NCI-H2081 treated with DMSO at 0.1 percent for 48 hours (cell line): ENCODE data around the gene CSF2RB.

ENCODE experiments used
- DNase-seq: peaks from one replicate; lab custom pipeline; 2025; lab: John Stamatoyannopoulos, UW

The CSF2RB gene

GRCh38 chr22:36921309-36922104 is 8.1 kb downstream of the CSF2RB start:
- no peak for DNase-seq

GRCh38 chr22:36922105-36922608 is 8.7 kb downstream of the CSF2RB start:
- DNase-seq: no peak

DNA sequence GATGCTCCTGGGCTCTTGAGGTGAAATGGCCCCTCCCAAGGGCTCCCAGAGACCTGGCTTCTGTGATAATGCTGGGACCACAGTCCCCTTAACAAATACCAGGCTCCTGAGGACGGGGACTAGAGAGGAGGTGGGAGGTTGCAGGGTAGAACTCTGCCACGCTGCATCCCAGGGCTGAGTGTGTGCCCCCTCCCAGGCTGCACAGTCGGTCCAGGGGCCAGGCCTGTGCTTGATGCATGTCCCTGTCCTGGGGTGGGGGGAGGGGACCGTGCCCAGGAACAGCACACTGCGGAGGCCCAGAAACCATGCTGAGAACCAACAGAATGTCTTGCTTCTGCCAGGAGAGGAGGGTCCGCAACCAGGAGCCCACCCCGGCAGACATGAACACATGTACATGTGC is 9.3 kb downstream of the CSF2RB start:
- DNase-seq: no peak

GRCh38 chr22:36923131-36923788 is 9.8 kb downstream of the CSF2RB start:
- no peak for DNase-seq

- DNase-seq: no peak
These were observed 10.8 kb downstream of the CSF2RB start for GRCh38 chr22:36924151-36924698.

DNA sequence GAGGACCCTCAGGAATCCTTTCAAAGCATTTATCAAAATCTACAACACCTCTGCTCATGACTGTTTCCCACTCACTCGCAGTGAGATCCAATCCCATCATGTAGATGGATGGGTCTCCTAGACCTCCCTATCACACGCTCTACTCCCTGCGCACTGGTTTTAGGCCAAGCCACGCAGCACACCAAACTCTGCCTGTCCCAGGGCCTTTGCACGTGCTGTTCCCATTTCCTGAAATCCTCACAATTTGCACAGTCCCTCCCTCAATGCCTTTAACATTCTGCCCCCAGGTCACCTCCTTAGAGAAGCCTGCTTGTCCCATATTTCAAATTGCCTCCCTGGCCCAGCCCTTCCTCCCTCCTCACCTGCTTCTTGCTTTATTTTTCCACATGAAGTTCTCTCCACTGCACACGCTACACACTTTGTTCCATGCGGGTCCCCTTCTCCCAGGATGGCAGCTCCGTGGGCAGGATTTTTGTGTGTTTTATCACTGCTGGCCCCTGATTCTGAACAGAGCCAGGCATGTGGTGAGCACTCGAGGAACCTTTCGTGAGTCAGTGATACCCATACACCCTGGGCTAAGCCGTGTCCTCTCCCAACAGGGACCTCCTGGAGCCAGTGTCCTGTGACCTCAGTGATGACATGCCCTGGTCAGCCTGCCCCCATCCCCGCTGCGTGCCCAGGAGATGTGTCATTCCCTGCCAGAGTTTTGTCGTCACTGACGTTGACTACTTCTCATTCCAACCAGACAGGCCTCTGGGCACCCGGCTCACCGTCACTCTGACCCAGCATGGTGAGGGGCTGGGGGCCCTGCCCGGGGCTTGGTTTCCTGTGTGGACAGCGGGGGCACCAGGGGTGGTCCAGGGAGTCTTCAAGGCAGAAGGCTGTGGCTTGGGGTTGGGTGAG is 12.2 kb downstream of the CSF2RB start:
- DNase-seq: no peak

DNA sequence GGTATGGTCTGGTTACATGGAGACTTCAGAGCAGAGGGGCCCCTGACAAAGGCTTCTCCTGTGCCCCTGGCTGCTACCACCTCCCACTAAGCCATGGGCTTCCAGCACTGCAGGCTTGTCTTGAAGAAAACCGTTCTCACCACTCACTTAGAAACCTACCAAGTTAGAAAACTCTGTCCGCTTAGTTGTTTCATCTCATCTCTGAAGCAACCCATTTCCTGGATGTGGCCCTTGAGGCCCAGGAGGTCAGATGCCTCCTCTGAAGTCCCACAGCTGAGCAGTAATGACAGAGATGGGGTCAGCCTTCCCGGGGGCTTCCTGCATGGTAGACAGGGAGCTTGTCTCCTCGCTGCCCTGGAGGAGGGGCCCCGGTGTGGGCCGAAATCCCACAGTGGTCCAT is 12.9 kb downstream of the CSF2RB start:
- DNase-seq: no peak

DNA sequence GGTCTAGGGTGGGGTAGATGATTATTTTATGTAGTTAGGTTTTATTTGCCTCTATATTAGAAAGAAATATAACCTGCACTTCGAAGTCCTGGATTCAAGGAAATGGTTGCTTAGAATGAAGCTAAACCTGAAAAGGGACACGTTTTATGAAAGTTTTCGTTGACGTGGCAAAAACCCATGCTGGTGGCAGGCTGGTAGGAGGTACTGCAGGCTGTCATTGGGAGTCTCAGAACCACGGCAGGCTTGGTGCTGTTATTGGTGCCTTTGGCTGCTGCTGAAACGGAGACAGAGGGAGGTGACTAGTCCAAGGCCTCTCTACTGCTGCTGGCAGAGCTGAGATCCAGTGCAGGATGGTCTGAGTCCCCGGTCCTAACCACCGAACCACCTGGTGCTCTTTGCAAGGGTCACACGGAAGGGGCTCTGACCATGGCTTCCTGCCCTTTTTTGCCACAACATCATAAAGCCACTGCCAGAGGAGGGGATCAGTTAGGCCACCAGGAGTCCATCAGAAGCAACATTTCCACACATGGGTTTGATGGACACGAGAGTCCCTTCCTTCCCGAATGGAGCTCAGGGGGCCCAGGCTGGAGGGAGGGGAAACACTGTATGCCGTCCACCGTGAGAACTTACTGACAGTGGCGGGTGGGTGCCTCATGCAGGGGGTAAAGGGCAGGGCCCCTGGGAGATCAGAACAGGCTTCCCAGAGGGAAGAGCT is 13.4 kb downstream of the CSF2RB start:
- no peak for DNase-seq

GRCh38 chr22:36927671-36928070 is 14.2 kb downstream of the CSF2RB start:
- DNase-seq: no peak

DNA sequence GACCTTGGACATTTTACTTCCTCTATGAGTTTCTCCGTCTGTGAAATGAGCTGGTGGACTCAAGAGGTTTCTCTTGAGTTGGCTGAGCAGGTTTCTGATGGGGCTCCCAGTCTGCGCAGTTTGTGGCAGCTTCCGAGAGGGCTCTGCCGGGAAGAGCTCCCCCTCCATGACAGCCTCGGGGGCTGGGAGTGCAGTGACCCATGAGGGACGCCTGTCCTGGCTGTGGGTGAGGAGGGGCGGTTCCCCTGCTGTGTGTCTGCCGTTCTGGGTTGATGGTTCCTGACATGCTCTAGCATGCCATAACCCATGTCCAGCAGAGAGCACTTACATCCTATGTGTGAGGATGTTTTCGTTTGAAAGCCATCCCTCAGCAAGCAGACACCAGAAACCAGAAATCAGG is 14.8 kb downstream of the CSF2RB start:
- DNase-seq: no peak

- DNase-seq: no peak
These were observed 15.5 kb downstream of the CSF2RB start for GRCh38 chr22:36928786-36929535.

DNA sequence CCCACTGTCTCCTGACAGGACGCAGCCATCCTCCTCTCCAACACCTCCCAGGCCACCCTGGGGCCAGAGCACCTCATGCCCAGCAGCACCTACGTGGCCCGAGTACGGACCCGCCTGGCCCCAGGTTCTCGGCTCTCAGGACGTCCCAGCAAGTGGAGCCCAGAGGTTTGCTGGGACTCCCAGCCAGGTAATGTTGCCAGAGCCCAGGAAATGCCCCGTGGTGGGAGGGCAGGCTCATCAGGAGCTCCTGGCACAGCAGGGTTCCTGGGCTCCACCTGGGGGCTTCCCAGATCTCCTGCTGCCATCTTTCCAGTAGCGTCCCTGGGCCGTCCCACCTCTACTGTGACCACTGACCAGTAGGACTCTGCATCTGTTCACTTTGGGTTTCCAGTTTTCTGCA is 16.2 kb downstream of the CSF2RB start:
- no peak for DNase-seq

- no peak for DNase-seq
These were observed 16.9 kb downstream of the CSF2RB start for GRCh38 chr22:36930041-36930935.

GRCh38 chr22:36931446-36931845 is 18.0 kb downstream of the CSF2RB start:
- DNase-seq: no peak

DNA sequence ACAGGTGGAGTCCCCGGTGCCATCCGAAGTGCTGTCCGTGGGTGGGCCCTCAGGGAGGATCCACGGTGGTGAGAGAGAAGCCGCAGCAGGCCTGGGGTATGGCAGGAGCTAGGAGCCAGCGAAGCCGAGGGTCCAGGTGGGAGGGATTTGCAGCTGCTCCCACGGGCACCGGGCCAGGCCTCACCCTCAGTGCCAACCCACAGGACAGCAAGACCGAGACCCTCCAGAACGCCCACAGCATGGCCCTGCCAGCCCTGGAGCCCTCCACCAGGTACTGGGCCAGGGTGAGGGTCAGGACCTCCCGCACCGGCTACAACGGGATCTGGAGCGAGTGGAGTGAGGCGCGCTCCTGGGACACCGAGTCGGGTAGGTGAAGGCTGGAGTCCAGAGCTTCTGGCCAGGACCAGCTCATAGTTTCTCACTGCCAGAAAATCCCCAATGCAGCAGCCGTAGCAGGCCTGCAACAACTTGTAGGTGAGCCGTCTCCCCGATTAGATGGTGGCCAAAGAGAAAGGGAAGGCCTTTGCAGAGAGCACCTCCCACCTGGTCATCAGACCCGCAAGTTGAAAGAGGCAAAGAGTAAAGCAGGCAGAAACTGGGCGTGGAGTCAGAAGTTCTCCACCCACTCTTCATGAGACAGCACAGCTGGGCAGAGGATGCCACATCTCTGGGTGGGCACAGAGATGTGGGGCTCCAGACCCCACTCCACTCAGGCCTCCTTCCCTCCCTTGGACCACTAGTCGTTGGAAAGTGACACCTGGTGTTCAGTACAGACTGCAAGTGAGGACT is 20.4 kb downstream of the CSF2RB start:
- no peak for DNase-seq

GRCh38 chr22:36934418-36935312 is 21.2 kb downstream of the CSF2RB start:
- DNase-seq: no peak

- DNase-seq: no peak
These were observed 21.8 kb downstream of the CSF2RB start for GRCh38 chr22:36935313-36935610.

DNA sequence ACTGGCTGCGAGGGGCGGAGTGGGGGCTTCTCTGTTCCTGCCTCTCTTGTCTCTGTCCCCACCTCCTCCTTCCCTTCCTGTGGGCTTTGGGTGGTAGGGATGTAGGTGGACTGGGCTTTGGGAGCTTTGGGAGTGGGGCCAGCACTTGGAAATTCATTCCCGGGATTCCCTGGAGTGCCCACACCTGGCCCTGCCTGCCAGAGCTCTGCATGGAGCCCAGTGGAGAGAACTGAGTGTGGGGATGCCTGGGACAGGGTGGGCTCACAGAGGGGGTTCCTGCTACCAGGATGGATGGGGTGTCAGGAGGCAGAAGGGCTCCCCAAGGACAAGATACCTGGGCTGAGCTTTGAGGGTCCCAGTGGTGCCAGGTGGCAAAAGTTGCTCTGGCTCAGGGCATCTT is 22.3 kb downstream of the CSF2RB start:
- DNase-seq: no peak
